ENCODE results near the gene UBQLN4.

DNA sequence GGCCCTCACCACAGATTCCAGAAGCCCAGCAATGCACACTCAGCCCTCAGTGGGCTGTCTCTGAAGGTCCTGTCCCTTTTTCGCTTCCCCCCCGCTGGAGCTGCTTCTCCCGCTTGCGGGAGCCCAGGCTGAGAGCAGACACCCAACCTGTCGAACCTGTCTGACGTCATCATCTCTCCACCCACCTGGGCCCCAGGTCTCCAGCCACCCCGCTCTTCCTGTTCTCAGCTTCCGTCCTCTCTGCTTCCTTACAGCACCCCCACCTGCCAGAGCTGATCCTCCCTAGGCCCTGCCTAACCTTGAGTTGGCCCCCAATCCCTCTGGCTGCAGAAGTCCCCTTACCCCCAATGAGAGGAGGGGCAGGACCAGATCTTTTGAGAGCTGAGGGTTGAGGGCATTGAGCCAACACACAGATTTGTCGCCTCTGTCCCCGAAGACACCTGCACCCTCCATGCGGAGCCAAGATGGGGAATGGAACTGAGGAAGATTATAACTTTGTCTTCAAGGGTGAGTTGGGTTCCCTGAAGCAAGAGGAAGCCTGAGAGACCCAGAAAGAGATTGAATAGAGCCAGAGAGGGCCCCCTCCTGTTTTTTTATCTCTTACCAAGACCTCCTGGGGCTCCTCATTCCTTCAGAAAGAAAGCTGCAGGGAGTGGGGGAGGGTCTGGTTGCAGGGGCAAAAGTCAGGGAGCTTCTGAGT lies 7.5 kb upstream of the UBQLN4 start, which contains the start of gene RAB25:
- TF ChIP-seq SUZ12 (IDR thresholded peaks at IDR 0.05; ENCODE audit: extremely low read depth, insufficient read depth, insufficient read length) (no peak), YY1 (IDR thresholded peaks at IDR 0.05; ENCODE audit: insufficient read depth, insufficient read length) (no peak), ZNF274 (IDR thresholded peaks at IDR 0.05; ENCODE audit: low read depth, low read length) (no peak)

Data from NT2/D1 (cell line).